ENCODE measurements around the gene SPTLC1.

The SPTLC1 gene

DNA sequence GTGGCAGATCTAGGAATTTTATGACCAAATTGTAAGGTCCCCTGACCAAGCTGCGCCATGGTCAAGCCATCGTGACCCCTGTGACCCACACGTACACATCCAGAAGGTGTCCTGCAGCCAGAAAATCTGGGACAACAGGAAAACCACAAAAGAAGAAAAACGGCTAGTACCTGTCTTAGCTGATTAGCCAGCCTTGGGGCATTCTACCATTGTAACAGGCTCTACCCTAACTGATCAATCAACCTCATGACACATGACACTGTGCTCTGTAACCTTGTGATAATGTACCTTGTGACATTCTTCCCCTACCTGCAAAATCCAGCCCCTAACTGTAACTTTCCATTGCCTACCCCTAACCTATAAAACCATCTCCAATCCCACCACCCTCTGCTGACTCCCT is 43.6 kb downstream of the SPTLC1 start:
- H3K36me3 Mint-ChIP-seq (ENCODE audit: low read depth) = peaks cover 18% of the 10 kb centered on the region
- peaks cover 4% of the 10 kb centered on the region for H3K4me1 Mint-ChIP-seq (ENCODE audit: low read depth)
- H3K4me3 Mint-ChIP-seq = no peak overlapping the region
- no peaks in the 10 kb centered on the region for H3K27me3 Mint-ChIP-seq (ENCODE audit: low read depth)
- H3K27ac Mint-ChIP-seq = no peak overlapping the region
- H3K9me3 Mint-ChIP-seq = no peaks in the 10 kb centered on the region

DNA sequence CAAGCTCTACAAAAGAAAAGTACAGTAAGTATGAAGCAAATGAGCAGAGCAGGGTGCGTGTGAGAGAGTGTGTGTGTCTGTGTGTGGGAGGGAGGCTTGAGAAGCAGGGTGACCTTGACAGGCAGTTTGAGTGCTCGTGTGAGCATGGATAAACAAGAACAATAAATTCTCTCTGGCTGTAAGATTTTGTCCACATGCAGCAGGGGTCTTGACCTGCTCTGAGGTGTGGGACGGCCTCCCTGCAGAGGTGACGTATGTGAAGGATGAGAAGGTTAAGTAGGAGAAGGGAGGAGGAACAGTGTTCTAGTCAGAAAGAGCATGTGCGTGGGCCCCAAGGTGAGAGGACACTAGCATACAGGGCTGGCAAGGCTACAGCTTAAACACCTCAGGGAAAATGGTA is 49.0 kb downstream of the SPTLC1 start:
- peaks cover 54% of the 10 kb centered on the region for H3K36me3 Mint-ChIP-seq (ENCODE audit: low read depth)
- H3K27ac Mint-ChIP-seq = no peak overlapping the region
- no peak overlapping the region for H3K4me3 Mint-ChIP-seq
- peaks cover 19% of the 10 kb centered on the region for H3K9me3 Mint-ChIP-seq
- H3K27me3 Mint-ChIP-seq (ENCODE audit: low read depth) = no peaks in the 10 kb centered on the region
- no peaks in the 10 kb centered on the region for H3K4me1 Mint-ChIP-seq (ENCODE audit: low read depth)

DNA sequence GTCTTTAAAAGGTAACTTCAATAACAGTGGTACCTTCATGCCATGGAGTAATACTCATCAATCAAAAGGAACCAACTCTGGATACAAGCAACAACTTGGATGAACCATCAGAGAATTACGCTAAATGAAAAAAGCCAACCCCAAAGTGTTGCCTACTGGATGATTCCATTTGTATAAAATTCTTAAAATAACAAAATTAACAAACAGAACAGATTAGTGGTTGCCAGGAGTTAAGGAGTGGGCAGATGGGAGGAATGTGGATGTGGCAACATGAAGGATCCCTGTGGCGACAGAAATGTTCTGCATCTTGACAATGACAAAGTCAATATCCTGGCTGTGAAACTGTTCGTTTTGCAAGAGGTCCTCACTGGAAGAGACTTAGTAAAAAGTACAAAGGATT is 50.5 kb downstream of the SPTLC1 start:
- Mint-ChIP-seq H3K27ac (no peak overlapping the region), H3K9me3 (peaks cover 27% of the 10 kb centered on the region), H3K27me3 (ENCODE audit: low read depth) (no peaks in the 10 kb centered on the region), H3K4me1 (ENCODE audit: low read depth) (peaks cover 3% of the 10 kb centered on the region), H3K4me3 (no peak overlapping the region), H3K36me3 (ENCODE audit: low read depth) (peaks cover 65% of the 10 kb centered on the region)

DNA sequence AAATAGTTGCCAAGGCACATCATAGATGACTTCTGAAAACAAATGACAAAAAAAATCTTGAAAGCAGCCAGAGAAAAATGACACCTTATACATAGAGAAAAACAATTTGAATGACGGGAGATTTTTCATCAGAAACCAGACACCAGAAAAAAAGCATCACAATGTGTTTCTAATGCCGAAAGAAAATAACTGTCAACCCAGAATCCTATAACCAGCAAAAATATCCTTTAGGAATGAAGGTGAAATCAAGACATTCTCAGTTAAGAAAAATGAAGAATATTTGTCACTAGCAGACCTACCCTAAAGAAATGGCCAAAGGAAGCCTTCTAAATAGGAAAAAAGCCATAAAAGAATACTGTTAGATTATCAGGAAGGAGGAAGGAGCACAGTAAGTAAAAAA is 54.0 kb downstream of the SPTLC1 start:
- Mint-ChIP-seq H3K36me3 (ENCODE audit: low read depth) (peaks cover 76% of the 10 kb centered on the region), H3K27ac (no peak overlapping the region), H3K27me3 (ENCODE audit: low read depth) (no peaks in the 10 kb centered on the region), H3K4me1 (ENCODE audit: low read depth) (peaks cover 24% of the 10 kb centered on the region), H3K4me3 (no peak overlapping the region), H3K9me3 (peaks cover 27% of the 10 kb centered on the region)

- Mint-ChIP-seq H3K4me1 (ENCODE audit: low read depth) (peaks cover 24% of the 10 kb centered on the region), H3K36me3 (ENCODE audit: low read depth) (peaks cover 76% of the 10 kb centered on the region), H3K27ac (no peak overlapping the region), H3K27me3 (ENCODE audit: low read depth) (no peaks in the 10 kb centered on the region), H3K9me3 (peaks cover 27% of the 10 kb centered on the region), H3K4me3 (no peak overlapping the region)
Measured at GRCh38 chr9:92059661-92060060, 55.6 kb downstream of the SPTLC1 start.

DNA sequence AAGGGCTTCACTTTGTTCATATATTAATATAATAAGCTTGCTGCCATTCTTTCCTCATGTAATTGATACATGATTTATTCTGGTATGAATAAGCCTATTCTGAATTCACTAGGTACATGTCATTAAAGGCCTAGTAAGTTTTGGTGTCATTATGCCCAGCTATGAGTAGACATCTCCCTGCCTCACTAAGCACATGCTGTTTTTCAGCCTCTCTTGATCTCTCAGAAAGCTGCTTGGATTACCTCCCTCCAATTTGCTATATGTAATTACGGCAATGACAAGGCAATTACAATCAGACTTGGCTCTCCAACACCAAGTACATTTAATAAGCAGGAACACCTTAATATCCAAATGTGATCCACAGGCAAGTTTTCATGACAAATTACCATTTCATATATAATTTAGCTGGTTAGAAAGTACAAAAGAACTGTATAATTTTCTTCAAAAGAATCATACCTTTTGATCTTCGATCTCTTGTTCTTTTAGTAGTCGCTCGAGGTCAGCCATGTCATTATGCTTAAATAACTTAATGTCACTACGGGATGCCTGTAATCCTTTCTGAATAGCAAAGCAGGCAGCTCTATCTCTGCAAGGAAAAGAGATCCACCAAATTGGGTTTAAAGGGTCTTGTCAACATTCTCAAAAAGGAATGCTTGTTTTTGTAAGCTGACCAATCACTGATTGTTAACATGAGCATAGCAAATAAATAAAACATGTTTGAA is 56.3 kb downstream of the SPTLC1 start:
- peaks cover 27% of the 10 kb centered on the region for H3K9me3 Mint-ChIP-seq
- peaks cover 73% of the 10 kb centered on the region for H3K36me3 Mint-ChIP-seq (ENCODE audit: low read depth)
- H3K27ac Mint-ChIP-seq = no peak overlapping the region
- H3K27me3 Mint-ChIP-seq (ENCODE audit: low read depth) = no peaks in the 10 kb centered on the region
- H3K4me1 Mint-ChIP-seq (ENCODE audit: low read depth) = peaks cover 24% of the 10 kb centered on the region
- no peak overlapping the region for H3K4me3 Mint-ChIP-seq

DNA sequence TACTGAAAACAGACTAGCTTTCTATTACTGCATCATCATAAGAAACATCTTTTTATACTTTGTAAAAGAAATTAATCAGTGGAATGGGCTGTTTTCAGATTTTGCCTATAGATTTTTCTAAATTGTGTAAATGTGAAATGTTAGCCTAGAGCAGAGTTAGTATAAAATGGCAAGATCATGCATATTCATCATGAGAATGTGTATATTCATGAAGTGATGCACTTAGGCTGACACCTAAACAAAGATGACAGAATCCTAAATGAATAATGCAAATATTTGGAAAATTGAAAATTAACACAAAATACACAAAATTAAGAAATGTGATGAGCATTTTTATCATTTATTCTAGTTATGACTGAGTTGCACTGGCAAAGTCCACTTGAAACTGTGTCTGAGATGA is 57.2 kb downstream of the SPTLC1 start:
- no peak overlapping the region for H3K27ac Mint-ChIP-seq
- H3K27me3 Mint-ChIP-seq (ENCODE audit: low read depth) = no peaks in the 10 kb centered on the region
- H3K9me3 Mint-ChIP-seq = peaks cover 24% of the 10 kb centered on the region
- H3K4me1 Mint-ChIP-seq (ENCODE audit: low read depth) = peaks cover 24% of the 10 kb centered on the region
- peaks cover 74% of the 10 kb centered on the region for H3K36me3 Mint-ChIP-seq (ENCODE audit: low read depth)
- H3K4me3 Mint-ChIP-seq = no peak overlapping the region

- Mint-ChIP-seq H3K4me3 (no peak overlapping the region), H3K4me1 (ENCODE audit: low read depth) (peaks cover 24% of the 10 kb centered on the region), H3K27me3 (ENCODE audit: low read depth) (no peaks in the 10 kb centered on the region), H3K9me3 (peaks cover 16% of the 10 kb centered on the region), H3K27ac (no peak overlapping the region), H3K36me3 (ENCODE audit: low read depth) (peaks cover 72% of the 10 kb centered on the region)
Measured at GRCh38 chr9:92057226-92057625, 58.0 kb downstream of the SPTLC1 start.

DNA sequence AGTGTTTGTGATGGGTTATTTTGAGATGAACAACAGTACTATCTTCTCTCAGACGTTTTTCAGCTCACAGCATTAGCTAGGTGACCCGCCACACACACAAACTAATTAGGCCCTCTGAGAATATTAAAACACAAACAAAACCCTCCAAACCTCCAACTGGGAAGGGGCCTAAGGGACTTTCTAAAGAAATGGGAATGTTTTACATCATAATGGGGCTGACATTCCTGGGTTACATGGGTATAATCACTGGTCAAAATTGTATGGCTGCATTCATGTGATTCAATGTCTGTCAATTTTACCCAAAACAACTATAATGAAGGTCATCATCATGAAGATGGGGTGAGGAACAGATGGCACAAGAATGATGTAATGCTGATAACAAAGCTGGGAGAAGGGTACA is 59.6 kb downstream of the SPTLC1 start:
- Mint-ChIP-seq H3K27ac (no peak overlapping the region), H3K27me3 (ENCODE audit: low read depth) (no peaks in the 10 kb centered on the region), H3K4me3 (no peak overlapping the region), H3K9me3 (peaks cover 4% of the 10 kb centered on the region), H3K36me3 (ENCODE audit: low read depth) (peaks cover 67% of the 10 kb centered on the region), H3K4me1 (ENCODE audit: low read depth) (peaks cover 24% of the 10 kb centered on the region)

GRCh38 chr9:92048924-92049625 is 66.1 kb downstream of the SPTLC1 start:
- no peaks in the 10 kb centered on the region for H3K4me1 Mint-ChIP-seq (ENCODE audit: low read depth)
- no peaks in the 10 kb centered on the region for H3K27me3 Mint-ChIP-seq (ENCODE audit: low read depth)
- H3K36me3 Mint-ChIP-seq (ENCODE audit: low read depth) = peaks cover 65% of the 10 kb centered on the region
- H3K27ac Mint-ChIP-seq = no peak overlapping the region
- H3K4me3 Mint-ChIP-seq = no peak overlapping the region
- peaks cover 3% of the 10 kb centered on the region for H3K9me3 Mint-ChIP-seq

GRCh38 chr9:92047500-92047899 is 67.7 kb downstream of the SPTLC1 start:
- Mint-ChIP-seq H3K36me3 (ENCODE audit: low read depth) (peaks cover 70% of the 10 kb centered on the region), H3K27ac (no peak overlapping the region), H3K4me3 (no peak overlapping the region), H3K27me3 (ENCODE audit: low read depth) (no peaks in the 10 kb centered on the region), H3K4me1 (ENCODE audit: low read depth) (no peaks in the 10 kb centered on the region), H3K9me3 (peaks cover 19% of the 10 kb centered on the region)

DNA sequence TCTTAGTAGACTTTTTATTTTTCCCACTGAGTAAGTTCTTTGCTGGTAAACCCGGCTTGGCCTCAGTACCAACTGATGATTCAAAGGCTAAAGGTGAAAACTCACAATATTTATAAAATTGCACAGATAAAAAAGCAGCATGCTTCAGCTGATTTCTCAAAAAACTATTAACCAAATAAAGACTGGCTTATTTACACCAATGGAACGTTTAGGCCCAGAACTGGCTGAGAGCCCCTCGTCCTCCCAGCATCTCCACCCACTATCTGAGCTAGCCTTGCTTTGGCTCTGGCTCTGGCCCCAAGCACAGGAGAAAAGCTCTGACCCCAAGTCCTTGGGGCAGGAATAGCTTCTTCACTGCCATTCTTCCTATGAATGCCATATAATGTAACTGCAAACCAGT is 68.5 kb downstream of the SPTLC1 start:
- Mint-ChIP-seq H3K27me3 (ENCODE audit: low read depth) (no peaks in the 10 kb centered on the region), H3K4me1 (ENCODE audit: low read depth) (no peaks in the 10 kb centered on the region), H3K27ac (no peak overlapping the region), H3K4me3 (no peak overlapping the region), H3K36me3 (ENCODE audit: low read depth) (peaks cover 74% of the 10 kb centered on the region), H3K9me3 (peaks cover 27% of the 10 kb centered on the region)

DNA sequence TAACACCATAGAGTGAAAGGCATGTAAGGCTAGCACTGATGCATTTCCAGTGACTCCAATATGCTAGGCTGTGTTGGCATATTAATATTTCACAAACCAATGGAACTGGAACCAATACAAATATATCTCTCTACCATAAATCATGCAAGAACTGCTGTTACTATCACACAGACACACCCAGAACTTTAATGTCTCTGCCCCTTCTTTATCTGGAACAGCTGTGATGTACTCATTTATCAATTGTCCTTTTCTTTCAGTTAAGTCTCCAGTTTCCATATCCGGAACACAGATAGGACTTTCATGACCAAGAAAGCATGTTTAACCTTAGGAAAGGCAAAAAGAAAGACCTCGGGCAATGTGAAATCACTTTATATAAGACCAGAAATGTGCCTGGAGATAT is 70.3 kb downstream of the SPTLC1 start:
- no peaks in the 10 kb centered on the region for H3K27me3 Mint-ChIP-seq (ENCODE audit: low read depth)
- H3K4me3 Mint-ChIP-seq = no peak overlapping the region
- peaks cover 28% of the 10 kb centered on the region for H3K9me3 Mint-ChIP-seq
- H3K36me3 Mint-ChIP-seq (ENCODE audit: low read depth) = peaks cover 72% of the 10 kb centered on the region
- no peak overlapping the region for H3K27ac Mint-ChIP-seq
- H3K4me1 Mint-ChIP-seq (ENCODE audit: low read depth) = no peaks in the 10 kb centered on the region

- Mint-ChIP-seq H3K9me3 (peaks cover 28% of the 10 kb centered on the region), H3K4me1 (ENCODE audit: low read depth) (no peaks in the 10 kb centered on the region), H3K27ac (no peak overlapping the region), H3K4me3 (no peak overlapping the region), H3K27me3 (ENCODE audit: low read depth) (no peaks in the 10 kb centered on the region), H3K36me3 (ENCODE audit: low read depth) (peaks cover 66% of the 10 kb centered on the region)
Measured at GRCh38 chr9:92043002-92043401, 72.2 kb downstream of the SPTLC1 start.

- Mint-ChIP-seq H3K4me1 (ENCODE audit: low read depth) (no peaks in the 10 kb centered on the region), H3K27me3 (ENCODE audit: low read depth) (no peaks in the 10 kb centered on the region), H3K27ac (no peak overlapping the region), H3K9me3 (peaks cover 28% of the 10 kb centered on the region), H3K36me3 (ENCODE audit: low read depth) (peaks cover 70% of the 10 kb centered on the region), H3K4me3 (no peak overlapping the region)
Measured at GRCh38 chr9:92042260-92042659, 73.0 kb downstream of the SPTLC1 start.
